SKM-1 treated with dmso at 0.1 percent for 144 hours (cell line): ENCODE measurements around the gene LPAR6.
A peak's percentile ranks its signal among the peaks of the same experiment; 100 is the strongest.
"Not testable (repeated sequence)": the region's sequence is repeated elsewhere in the genome, so short reads cannot be mapped to it uniquely, and the experiment has no call there.

ENCODE experiments used
- DNase-seq: peaks from one replicate; lab custom pipeline; 2025; ENCODE audit not compliant: unreplicated experiment; lab: John Stamatoyannopoulos, UW

LPAR6 gene

DNA sequence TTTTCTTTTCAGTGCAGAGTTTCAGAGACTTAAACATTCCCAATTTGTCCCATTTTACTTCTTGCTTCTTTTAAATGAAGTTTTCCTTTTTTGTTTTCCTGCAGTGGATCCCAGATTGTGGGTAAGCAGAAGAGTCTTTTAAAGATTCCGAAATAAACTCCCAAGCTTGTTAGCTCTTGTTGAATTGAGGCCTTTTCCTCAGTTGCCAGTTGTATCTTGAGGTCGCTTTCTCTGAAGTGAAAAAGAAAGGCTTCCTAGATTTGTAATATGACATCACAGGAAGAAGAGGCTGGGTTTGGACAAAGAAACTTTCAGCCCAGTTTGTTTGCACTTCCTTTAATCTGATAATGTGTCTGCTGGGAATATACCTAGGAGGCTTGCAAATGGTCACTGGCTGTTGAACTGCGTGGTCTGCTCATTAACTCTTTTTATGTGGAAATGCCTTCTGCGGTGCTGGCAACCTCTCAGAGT is at the start of gene LPAR6:
TSS of gene LPAR6 (minus strand) at position 233 of the 471 bp plus-strand sequence. CDS start 690 bp downstream, outside the sequence.
- DNase-seq = no peak

DNA sequence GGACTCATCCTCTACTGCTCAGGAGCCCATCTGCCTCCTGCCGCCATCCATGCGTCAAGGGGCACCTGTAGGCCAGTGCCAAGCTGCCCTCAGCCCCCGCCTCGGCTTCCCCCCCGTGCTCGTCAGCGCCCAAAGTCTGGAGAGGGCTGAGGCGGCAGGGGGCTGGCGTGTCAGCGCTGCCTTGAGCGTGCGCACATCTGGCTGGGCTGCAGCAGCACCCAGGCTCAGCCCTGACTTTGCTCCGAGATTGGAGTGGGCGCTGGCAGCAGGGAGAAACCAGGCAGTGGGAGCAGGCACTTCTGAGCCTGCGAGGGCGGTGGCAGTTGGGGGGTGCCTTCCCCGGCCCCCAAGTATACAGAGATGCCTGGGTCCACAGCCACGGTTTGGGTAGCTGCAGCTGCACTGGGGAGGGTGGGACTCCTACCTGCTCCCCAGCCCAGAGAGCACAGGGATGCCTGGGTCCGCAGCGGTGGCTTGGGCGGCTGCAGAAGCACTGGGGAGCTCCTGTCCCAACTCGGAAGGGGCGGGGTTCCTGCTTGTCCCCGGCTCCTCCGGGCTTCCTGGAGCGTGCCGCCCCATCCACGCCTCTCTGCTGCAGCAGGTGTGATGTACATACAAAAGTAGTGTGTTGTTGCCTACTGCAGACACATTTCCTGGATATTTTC is 44.8 kb upstream of the LPAR6 start:
- no peak for DNase-seq

DNA sequence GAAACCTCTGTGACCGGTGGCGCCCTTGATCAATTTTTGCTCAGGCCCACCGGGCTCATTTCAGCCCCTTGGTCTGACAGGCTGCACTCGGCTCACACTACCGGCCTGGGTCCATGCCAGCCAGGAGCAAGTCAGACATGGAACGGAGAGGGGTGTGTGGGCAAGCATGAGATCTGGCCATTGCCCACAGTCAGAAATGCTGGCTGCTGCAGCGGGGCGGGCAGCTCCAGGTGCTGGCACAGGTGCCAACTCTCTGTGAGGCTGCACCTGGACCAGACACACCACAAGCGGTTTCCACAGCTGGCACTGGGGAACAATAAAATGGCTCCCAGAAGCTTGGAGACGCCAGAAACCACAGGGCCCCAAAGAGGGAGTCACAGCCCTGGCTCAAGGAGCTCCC is 43.6 kb upstream of the LPAR6 start:
- no peak for DNase-seq

- DNase-seq = not testable (repeated sequence)
Measured at GRCh38 chr13:48451196-48451595, 38.3 kb upstream of the LPAR6 start.

DNA sequence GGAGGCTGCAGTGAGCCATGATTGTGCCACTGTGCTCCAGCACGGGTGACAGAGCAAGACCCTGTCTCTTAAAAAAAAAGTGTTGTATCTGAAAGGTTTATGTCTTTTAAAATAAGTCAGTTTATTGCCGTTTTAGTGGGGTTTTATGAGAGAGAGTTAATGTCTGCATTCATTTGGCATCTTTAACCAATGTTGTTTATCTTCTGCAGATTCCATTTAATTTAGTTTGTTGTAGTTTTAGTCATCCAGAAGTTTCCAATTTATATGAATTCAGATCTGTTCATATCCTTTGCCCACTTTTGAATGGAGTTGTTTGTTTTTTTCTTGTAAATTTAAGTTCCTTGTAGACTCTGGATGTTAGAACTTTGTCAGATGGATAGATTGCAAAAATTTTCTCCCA is 36.7 kb upstream of the LPAR6 start:
- DNase-seq = no peak

DNA sequence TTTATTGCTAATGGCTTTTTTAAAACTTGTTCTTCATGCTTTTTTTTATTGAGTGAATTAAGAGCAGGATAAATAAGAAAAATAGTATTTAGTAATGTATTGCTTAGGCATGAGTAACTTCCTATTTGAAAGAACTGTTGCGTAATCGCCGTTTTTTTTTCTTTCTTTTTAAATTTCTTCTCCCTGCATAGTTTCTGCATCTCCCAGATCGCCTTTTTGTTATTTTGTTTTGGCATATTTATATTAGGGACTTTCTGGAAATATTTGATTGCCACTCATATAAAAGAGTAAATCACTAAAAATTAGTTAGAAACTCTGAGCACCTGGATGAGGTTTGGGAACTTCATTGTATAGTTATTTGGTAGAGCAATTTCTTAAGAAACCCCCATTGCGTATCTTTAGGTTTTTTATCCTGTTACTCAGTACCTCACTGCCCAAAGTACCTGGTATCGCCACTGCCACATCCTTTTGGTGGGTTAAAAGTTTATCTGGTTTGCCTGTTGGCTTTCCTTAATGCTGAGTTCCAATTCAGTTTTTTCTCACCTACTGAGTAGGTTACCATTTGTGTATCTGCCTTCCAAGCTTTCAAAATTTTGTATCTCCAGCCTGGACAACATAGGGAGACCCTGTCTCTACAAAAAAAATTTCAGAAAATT is 36.2 kb upstream of the LPAR6 start:
- peak; percentile 3 for DNase-seq

DNA sequence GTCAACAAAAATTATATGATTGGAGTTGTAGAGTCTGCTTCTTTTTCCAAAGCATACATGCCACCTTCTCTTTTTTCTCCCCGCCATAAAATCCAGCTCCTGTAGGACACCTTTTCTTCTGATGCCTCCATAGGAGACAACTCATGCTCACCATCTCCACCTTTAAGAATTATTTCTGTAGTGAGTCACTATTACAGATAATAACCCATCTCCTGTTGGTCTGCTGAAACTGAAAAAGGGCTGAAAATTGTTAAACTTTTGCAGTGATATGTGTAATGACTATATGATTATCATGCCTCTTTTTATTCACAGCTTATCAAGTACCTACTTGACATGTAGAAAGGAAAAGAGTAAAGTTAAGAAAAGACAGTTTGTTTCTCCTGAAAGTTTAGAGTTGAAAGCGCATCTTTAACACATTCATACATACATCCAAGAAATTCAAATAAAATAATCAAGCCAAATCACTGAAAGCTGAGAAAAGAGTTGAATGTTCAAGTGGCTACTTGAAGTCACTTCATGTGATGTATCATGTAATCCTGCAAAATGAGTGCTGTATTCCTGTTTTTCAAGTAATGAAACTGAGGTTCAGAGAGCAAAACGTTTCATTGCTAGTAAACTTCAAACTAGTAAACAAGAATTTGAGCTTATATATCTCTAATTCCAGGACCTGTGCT is 35.5 kb upstream of the LPAR6 start:
- no peak for DNase-seq

GRCh38 chr13:48446464-48446863 is 33.6 kb upstream of the LPAR6 start:
- DNase-seq = peak; percentile 13

- DNase-seq = no peak
Measured at GRCh38 chr13:48443442-48444208, 30.7 kb upstream of the LPAR6 start.

DNA sequence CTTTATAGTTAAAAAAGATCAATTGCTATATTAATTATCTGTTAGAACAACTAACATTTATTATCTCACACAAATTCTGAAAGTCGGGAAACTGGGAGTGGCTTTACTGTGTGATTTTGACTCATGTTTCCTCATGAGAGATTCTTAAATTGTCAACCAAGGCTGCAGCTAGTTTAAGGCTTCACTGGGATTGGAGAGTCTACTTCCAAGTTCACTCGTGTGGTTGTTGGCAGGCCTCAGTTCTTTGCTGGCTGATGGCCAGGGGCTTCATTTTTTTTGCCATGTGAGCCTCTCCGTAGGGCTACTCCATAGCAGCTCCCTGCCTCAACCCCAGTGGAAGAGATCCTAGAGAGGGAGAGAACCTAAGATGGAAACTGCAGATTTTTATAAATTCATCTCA is 24.5 kb upstream of the LPAR6 start:
- no peak for DNase-seq

- no peak for DNase-seq
Measured at GRCh38 chr13:48436661-48437288, 23.9 kb upstream of the LPAR6 start.

DNA sequence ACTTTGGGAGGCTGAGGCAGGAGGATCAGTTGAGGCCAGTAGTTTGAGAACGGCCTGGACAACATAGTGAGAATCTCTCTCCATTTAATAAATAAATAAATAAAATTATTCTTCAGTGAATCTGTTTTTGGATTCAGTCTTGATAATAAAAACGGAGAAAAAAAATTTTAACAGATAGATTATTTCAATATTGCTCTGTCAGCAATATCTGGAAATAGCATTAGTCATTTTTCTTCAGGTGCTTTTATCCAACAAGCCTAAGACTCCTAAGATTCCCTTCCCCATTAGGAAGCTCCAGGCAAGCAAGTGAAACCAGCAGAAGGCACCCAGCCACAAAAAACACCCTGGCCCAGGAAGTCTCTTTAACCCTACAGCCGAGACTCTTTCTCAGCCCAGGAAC is 21.3 kb upstream of the LPAR6 start:
- DNase-seq = no peak

- no peak for DNase-seq
Measured at GRCh38 chr13:48431987-48432615, 19.2 kb upstream of the LPAR6 start.

- DNase-seq = no peak
Measured at GRCh38 chr13:48431431-48431830, 18.5 kb upstream of the LPAR6 start.

GRCh38 chr13:48429886-48430285 is 17.0 kb upstream of the LPAR6 start:
- no peak for DNase-seq

- no peak for DNase-seq
Measured at GRCh38 chr13:48429036-48429435, 16.1 kb upstream of the LPAR6 start.

DNA sequence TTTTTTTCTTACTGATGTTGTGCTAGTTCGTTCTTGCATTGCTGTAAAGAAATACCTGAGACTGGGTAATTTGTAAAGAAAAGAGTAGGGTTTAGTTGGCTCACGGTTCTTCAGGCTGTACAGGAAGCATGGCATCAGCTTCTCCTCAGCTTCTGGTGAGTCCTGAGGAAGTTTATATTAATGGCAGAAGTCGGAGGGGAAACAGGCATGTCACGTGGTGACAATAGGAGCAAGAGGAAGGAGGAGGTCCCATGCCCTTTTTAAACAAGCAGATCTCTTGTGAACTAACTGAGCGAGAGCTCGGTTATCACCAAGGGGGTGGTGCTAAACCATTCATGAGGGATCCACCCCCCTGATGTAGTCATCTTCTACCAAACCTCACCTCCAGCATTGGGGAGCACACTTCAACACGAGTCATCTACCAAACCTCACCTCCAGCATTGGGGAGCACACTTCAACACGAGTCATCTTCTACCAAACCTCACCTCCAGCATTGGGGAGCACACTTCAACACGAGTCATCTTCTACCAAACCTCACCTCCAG is 13.9 kb upstream of the LPAR6 start:
- not testable (repeated sequence) for DNase-seq

GRCh38 chr13:48426052-48426451 is 13.1 kb upstream of the LPAR6 start:
- no peak for DNase-seq

GRCh38 chr13:48424212-48424611 is 11.3 kb upstream of the LPAR6 start:
- DNase-seq = no peak

GRCh38 chr13:48422003-48422402 is 9.1 kb upstream of the LPAR6 start:
- not testable (repeated sequence) for DNase-seq
